Uterus (tissue), 4 donors: ENCODE results near the gene FAXC. TPM values are rescaled to one million over a fixed set of nuclear protein-coding genes. Genes with fewer than 3 reads are reported as not detected.

Source experiments
- DNase-seq, 2 donors: peaks; one replicate each; pipeline ENCODE4 v3.0.0-alpha.2; 2019 to 2020
- H3K27ac ChIP-seq, 2 donors: fragments of 200-600 bp; sonication (generic); 1 replicate in 1 of 2; 2 replicates in 1 of 2; pipeline ENCODE4 v1.5.1; 2016 to 2018
- H3K27me3 ChIP-seq, 2 donors: fragments of 200-600 bp; sonication (generic); one replicate each; pipeline ENCODE4 v1.5.1; 2018 to 2019; ENCODE audit warnings: control low read depth in 1 of 2
- H3K36me3 ChIP-seq, 2 donors: fragments of 200-600 bp; sonication (generic); one replicate each; pipeline ENCODE4 v1.5.1; 2019; ENCODE audit warnings: control low read depth in 1 of 2
- H3K4me1 ChIP-seq, 2 donors: fragments of 200-600 bp; sonication (generic); one replicate each; pipeline ENCODE4 v1.5.1; 2018 to 2019; ENCODE audit warnings: control low read depth in 1 of 2
- H3K4me3 ChIP-seq, 2 donors: fragments of 200-600 bp; sonication (generic); 1 replicate in 1 of 2; 2 replicates in 1 of 2; pipeline ENCODE4 v1.5.1; 2018 to 2019; ENCODE audit warnings: mild to moderate bottlenecking in 1 of 2
- H3K9me3 ChIP-seq, 2 donors: fragments of 200-600 bp; sonication (generic); one replicate each; pipeline ENCODE4 v1.5.1; 2019; ENCODE audit warnings: control low read depth in 1 of 2
- CTCF ChIP-seq, 4 experiments: fragments of 200-600 bp in 2 of 4; fragments of 450-650 bp in 2 of 4; sonication (generic) in 2 of 4; IDR thresholded peaks; one replicate each; pipeline ENCODE4 v1.5.1; 2016 to 2019; ENCODE audit warnings: antibody characterized with exemption in 4 of 4, mild to moderate bottlenecking in 2 of 4, moderate library complexity in 1 of 4
- POLR2A ChIP-seq, 2 donors: fragments of 450-650 bp; IDR thresholded peaks; one replicate each; pipeline ENCODE4 v1.6.1; 2016; ENCODE audit warnings: antibody characterized with exemption in 2 of 2, mild to moderate bottlenecking in 1 of 2, moderate library complexity in 1 of 2
- intact Hi-C: fragments of 100-400 bp; cut with DNase I; formaldehyde crosslinking; loops from one replicate; pipeline ENCODE4 v1.15.1; 2023; ENCODE audit warnings: low total_unique reads
- total RNA-seq, 4 donors: library from RNA; depleted of rRNA in 3 of 4; stranded (reverse); fragments of >200 nt in 3 of 4; gene quantifications; one replicate each; pipeline versions ENCODE4 v1.1.0 to v1.2.4, GENCODE V29; 2014 to 2023
- donor health status: DM: yes; HTN: yes; CAD: no.

FAXC gene
- total RNA-seq, 4 donors from 2014 or later: 2.8 to 11.3 (median 8.9) TPM

- no peak overlapping the region for H3K4me3 ChIP-seq
- H3K27me3 ChIP-seq: no peaks in the 10 kb centered on the region
- no peak overlapping the region for H3K27ac ChIP-seq
- DNase-seq: no peak
- H3K9me3 ChIP-seq: no peaks in the 10 kb centered on the region
- intact Hi-C loops: no loop called here
- no peaks in the 10 kb centered on the region for H3K4me1 ChIP-seq
- H3K36me3 ChIP-seq: no peaks in the 10 kb centered on the region
- TF ChIP-seq POLR2A (IDR thresholded peaks at IDR 0.05) (no peak), CTCF (IDR thresholded peaks at IDR 0.05) (peak in 1 of 4 experiments; percentile 15)
These were observed 14.8 kb downstream of the FAXC start for GRCh38 chr6:99334526-99335127.

GRCh38 chr6:99333068-99333467 is 16.4 kb downstream of the FAXC start:
- intact Hi-C loops: no loop called here
- TF ChIP-seq CTCF (IDR thresholded peaks at IDR 0.05) (no peak), POLR2A (IDR thresholded peaks at IDR 0.05) (no peak)
- Histone ChIP-seq H3K36me3 (no peaks in the 10 kb centered on the region), H3K4me1 (no peaks in the 10 kb centered on the region), H3K4me3 (no peak overlapping the region), H3K9me3 (no peaks in the 10 kb centered on the region), H3K27ac (no peak overlapping the region), H3K27me3 (no peaks in the 10 kb centered on the region)
- no peak for DNase-seq

GRCh38 chr6:99331531-99331930 is 17.9 kb downstream of the FAXC start:
- Histone ChIP-seq H3K27ac (no peak overlapping the region), H3K36me3 (no peaks in the 10 kb centered on the region), H3K27me3 (no peaks in the 10 kb centered on the region), H3K4me3 (no peak overlapping the region), H3K4me1 (no peaks in the 10 kb centered on the region), H3K9me3 (no peaks in the 10 kb centered on the region)
- TF ChIP-seq CTCF (IDR thresholded peaks at IDR 0.05): no peak
- no peak for DNase-seq
- intact Hi-C loops: no loop called here

- H3K4me1 ChIP-seq: no peaks in the 10 kb centered on the region
- H3K27ac ChIP-seq: no peak overlapping the region
- peak in 1 of 2 donors; percentile 30 for DNase-seq
- H3K9me3 ChIP-seq: no peaks in the 10 kb centered on the region
- no peaks in the 10 kb centered on the region for H3K27me3 ChIP-seq
- peak; percentile 42 to 58 (median 50) for TF ChIP-seq CTCF (IDR thresholded peaks at IDR 0.05)
- TF ChIP-seq POLR2A (IDR thresholded peaks at IDR 0.05): no peak
- intact Hi-C loops: no loop called here
- no peaks in the 10 kb centered on the region for H3K36me3 ChIP-seq
- H3K4me3 ChIP-seq: no peak overlapping the region
These were observed 19.3 kb downstream of the FAXC start for GRCh38 chr6:99330159-99330558.

- no peak overlapping the region for H3K27ac ChIP-seq
- DNase-seq: no peak
- H3K4me3 ChIP-seq: no peak overlapping the region
- H3K36me3 ChIP-seq: no peaks in the 10 kb centered on the region
- TF ChIP-seq CTCF (IDR thresholded peaks at IDR 0.05) (no peak), POLR2A (IDR thresholded peaks at IDR 0.05) (no peak)
- intact Hi-C loops: no loop called here
- no peaks in the 10 kb centered on the region for H3K9me3 ChIP-seq
- no peaks in the 10 kb centered on the region for H3K4me1 ChIP-seq
- no peaks in the 10 kb centered on the region for H3K27me3 ChIP-seq
These were observed 24.5 kb downstream of the FAXC start for GRCh38 chr6:99324996-99325395.
